ENCODE results near the gene HOXA5.

DNA sequence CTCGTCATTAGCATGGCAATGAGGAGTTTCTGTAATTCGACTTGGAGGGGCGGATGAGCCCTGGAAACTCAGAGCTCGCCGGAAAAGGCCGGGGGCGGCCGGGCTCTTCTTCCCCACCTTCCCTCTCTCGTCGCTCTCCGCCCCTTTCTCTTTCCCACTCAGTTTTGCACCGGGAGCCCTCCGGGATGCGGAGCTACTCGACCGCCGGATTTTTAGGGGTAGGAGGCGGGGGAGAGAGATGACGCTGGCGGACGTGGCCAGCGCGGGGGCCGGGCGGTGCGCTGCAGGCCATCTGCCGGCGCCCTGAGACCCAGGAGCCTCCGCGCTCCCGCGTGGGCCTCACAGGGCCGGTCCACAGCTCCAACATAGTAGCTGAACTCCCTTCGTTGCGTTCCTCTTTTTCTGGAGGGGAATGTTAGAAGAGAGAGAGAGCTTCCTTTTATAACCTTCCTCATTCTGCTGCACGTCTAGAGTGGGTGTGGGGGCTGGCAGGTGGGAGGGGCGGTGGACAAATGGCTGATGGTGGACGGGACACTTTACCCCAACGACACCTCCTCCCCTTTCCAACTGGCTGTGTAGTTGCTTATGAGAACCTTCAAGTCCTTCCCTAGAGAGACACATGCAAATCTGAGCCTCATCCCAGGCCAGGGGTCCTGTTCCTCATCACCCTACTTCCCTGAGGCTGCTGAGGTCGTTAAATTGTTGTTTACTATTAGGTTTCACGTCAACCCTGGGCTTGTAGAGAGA is 46.5 kb downstream of the HOXA5 start:
- no peak for TF ChIP-seq POLR2A (IDR thresholded peaks at IDR 0.05; ENCODE audit: low read length)
- no peak for TF ChIP-seq GATA1 (IDR thresholded peaks at IDR 0.05; ENCODE audit: low read depth, low read length)

Data from erythroblast (primary cell).